IMR-90 (cell line): ENCODE data around the gene POLR2C. TPM values are rescaled to one million over a fixed set of nuclear protein-coding genes. Genes with fewer than 3 reads are reported as not detected.

Source experiments
- ATAC-seq: fragments of 200-7000 bp; cut with Tn5 transposase; 2 replicates; pipeline ENCODE4 v1.9.1; 2020; ENCODE audit warnings: low read depth, mild to moderate bottlenecking, moderate library complexity
- BruUV-seq: library from RNA; stranded (reverse); fragments of 400-500 nt; replicated peaks from 2 replicates; lab custom pipeline; 2021; lab: Mats Ljungman, UMichigan
- CTCF ChIA-PET: fragments of 300-600 bp; formaldehyde crosslinking; extraction: SDS; loops from one replicate; lab custom pipeline; 2021; ENCODE audit warnings: antibody characterized with exemption; lab: Yijun Ruan, JAX
- POLR2A ChIA-PET: fragments of 300-600 bp; sonication (Branson Sonifier 250); formaldehyde crosslinking; loops from one replicate; lab custom pipeline; 2022; ENCODE audit warnings: antibody characterized with exemption; ENCODE audit not compliant: unreplicated experiment; lab: Charles Lee
- DNase-seq: peaks from one replicate; pipeline ENCODE4 v3.0.0; 2013
- H2AFZ ChIP-seq: replicated peaks from 2 replicates; pipeline ENCODE3; 2013; ENCODE audit warnings: low read length, mild to moderate bottlenecking; ENCODE audit not compliant: poor library complexity
- H2AK5ac ChIP-seq: 2 replicates; pipeline ENCODE4 v1.6.1; 2013; ENCODE audit warnings: low read depth, low read length, inconsistent platforms
- H2AK9ac ChIP-seq: replicated peaks from 2 replicates; pipeline ENCODE3; 2013; ENCODE audit warnings: mild to moderate bottlenecking, low read depth, low read length, moderate library complexity; ENCODE audit not compliant: poor library complexity
- H2BK120ac ChIP-seq: 2 replicates; pipeline ENCODE4 v1.6.1; 2013; ENCODE audit warnings: low read depth, low read length, inconsistent platforms
- H2BK15ac ChIP-seq: 3 replicates; pipeline ENCODE4 v1.6.1; 2013; ENCODE audit warnings: low read depth, low read length, inconsistent platforms
- H2BK20ac ChIP-seq: 2 replicates; pipeline ENCODE4 v1.6.1; 2013; ENCODE audit warnings: low read depth, mild to moderate bottlenecking, inconsistent platforms, low read length, moderate library complexity
- H2BK5ac ChIP-seq: 2 replicates; pipeline ENCODE4 v1.6.1; 2013; ENCODE audit warnings: mild to moderate bottlenecking, low read depth, low read length, inconsistent platforms; ENCODE audit not compliant: poor library complexity, severe bottlenecking
- H3K14ac ChIP-seq: replicated peaks from 2 replicates; pipeline ENCODE4 v1.6.1; 2013; ENCODE audit warnings: low read depth, low read length, inconsistent platforms
- H3K18ac ChIP-seq: 2 replicates; pipeline ENCODE4 v1.6.1; 2013; ENCODE audit warnings: low read depth, low read length, control low read depth
- H3K23ac ChIP-seq: 2 replicates; pipeline ENCODE4 v1.6.1; 2013; ENCODE audit warnings: low read depth, low read length, inconsistent platforms
- H3K27ac ChIP-seq: 2 replicates; pipeline ENCODE4 v1.5.1; 2013; ENCODE audit warnings: mild to moderate bottlenecking, control low read depth, low read length; ENCODE audit not compliant: insufficient read depth
- H3K27me3 ChIP-seq: 2 replicates; pipeline ENCODE4 v1.6.1; 2013; ENCODE audit warnings: low read length; ENCODE audit not compliant: control insufficient read depth, insufficient read depth
- H3K36me3 ChIP-seq: 2 replicates; pipeline ENCODE4 v1.6.1; 2013; ENCODE audit warnings: low read length, mixed read lengths; ENCODE audit not compliant: control insufficient read depth, insufficient read depth
- H3K4ac ChIP-seq: 2 replicates; pipeline ENCODE4 v1.6.1; 2013; ENCODE audit warnings: low read depth, low read length, inconsistent platforms
- H3K4me1 ChIP-seq: 2 replicates; pipeline ENCODE4 v1.6.1; 2013; ENCODE audit warnings: low read length, mixed read lengths; ENCODE audit not compliant: control insufficient read depth, insufficient read depth
- H3K4me2 ChIP-seq: 2 replicates; pipeline ENCODE4 v1.6.1; 2013; ENCODE audit warnings: low read depth, mild to moderate bottlenecking, control low read depth, low read length, moderate library complexity
- H3K4me3 ChIP-seq: 2 replicates; pipeline ENCODE4 v1.5.1; 2013; ENCODE audit warnings: low read depth, mild to moderate bottlenecking, control low read depth, low read length, moderate library complexity; ENCODE audit not compliant: insufficient read depth
- H3K56ac ChIP-seq: 2 replicates; pipeline ENCODE4 v1.6.1; 2013; ENCODE audit warnings: low read length, inconsistent platforms; ENCODE audit not compliant: insufficient read depth; ENCODE audit errors: extremely low read depth
- H3K79me1 ChIP-seq, 2 experiments: 2 replicates each; pipeline ENCODE4 v1.6.1; 2013; ENCODE audit warnings: low read length in 2 of 2, inconsistent platforms in 1 of 2, low read depth in 1 of 2
- H3K9ac ChIP-seq: 2 replicates; pipeline ENCODE4 v1.6.1; 2013; ENCODE audit warnings: low read depth, low read length, control low read depth
- H3K9me1 ChIP-seq: 2 replicates; pipeline ENCODE4 v1.6.1; 2013; ENCODE audit warnings: low read length, inconsistent platforms; ENCODE audit not compliant: insufficient read depth
- H3K9me3 ChIP-seq: 2 replicates; pipeline ENCODE4 v1.6.1; 2013; ENCODE audit warnings: low read length; ENCODE audit not compliant: control insufficient read depth, insufficient read depth
- H4K20me1 ChIP-seq: 2 replicates; pipeline ENCODE4 v1.6.1; 2013; ENCODE audit warnings: low read length, inconsistent platforms; ENCODE audit not compliant: insufficient read depth
- H4K5ac ChIP-seq: 2 replicates; pipeline ENCODE4 v1.6.1; 2013; ENCODE audit warnings: mild to moderate bottlenecking, low read depth, low read length, control low read depth
- H4K8ac ChIP-seq, 2 experiments: 2 replicates each; pipeline ENCODE4 v1.6.1; 2013; ENCODE audit warnings: low read depth in 2 of 2, low read length in 2 of 2, control low read depth in 1 of 2, inconsistent platforms in 1 of 2
- H4K91ac ChIP-seq: 2 replicates; pipeline ENCODE4 v1.6.1; 2013; ENCODE audit warnings: low read depth, low read length, inconsistent platforms; ENCODE audit not compliant: insufficient read depth
- CHD1 ChIP-seq: IDR thresholded peaks from 2 replicates; pipeline ENCODE4 v1.6.1; 2012; ENCODE audit warnings: low read depth, low read length, improper control_type of control experiment
- FOS ChIP-seq: fragments of 150-350 bp; IDR thresholded peaks from 2 replicates; pipeline ENCODE4 v1.6.1; 2016; ENCODE audit warnings: low read depth, low read length
- MAFK ChIP-seq: IDR thresholded peaks from 2 replicates; pipeline ENCODE4 v1.6.1; 2012; ENCODE audit warnings: low read depth, low read length, improper control_type of control experiment
- MAZ ChIP-seq: IDR thresholded peaks from 2 replicates; pipeline ENCODE4 v1.6.1; 2012; ENCODE audit warnings: low read depth, mild to moderate bottlenecking, low read length, improper control_type of control experiment, moderate library complexity, borderline replicate concordance
- NFE2L2 ChIP-seq: fragments of 150-350 bp; IDR thresholded peaks from 2 replicates; pipeline ENCODE4 v1.6.1; 2016; ENCODE audit warnings: low read depth, mild to moderate bottlenecking, low read length
- RAD21 ChIP-seq: IDR thresholded peaks from 2 replicates; pipeline ENCODE4 v1.6.1; 2012; ENCODE audit warnings: low read length, improper control_type of control experiment
- RCOR1 ChIP-seq: IDR thresholded peaks from 2 replicates; pipeline ENCODE4 v1.6.1; 2012; ENCODE audit warnings: mild to moderate bottlenecking, low read length, improper control_type of control experiment; ENCODE audit not compliant: insufficient replicate concordance
- SMC3 ChIP-seq: fragments of 150-350 bp; IDR thresholded peaks from 2 replicates; pipeline ENCODE4 v1.6.1; 2016; ENCODE audit warnings: low read depth, mild to moderate bottlenecking, antibody characterized with exemption, low read length, moderate library complexity
- WGBS, 2 experiments: methylation state at CpG; one replicate each; pipeline versions ENCODE4 v1.1.5 to v1.1.7; 2013; ENCODE audit warnings: missing lambda C conversion rate in 2 of 2; ENCODE audit not compliant: insufficient read length in 1 of 2; ENCODE audit errors: extremely low coverage in 2 of 2; 5-methylcytosine and 5-hydroxymethylcytosine counted together
- dilution Hi-C: fragments of 300-500 bp; cut with HindIII; formaldehyde crosslinking; loops from one replicate; pipeline ENCODE4 v1.14.3; 2018; ENCODE audit warnings: low sequenced_read_pairs; ENCODE audit not compliant: unreplicated experiment
- in situ Hi-C: fragments of 300-500 bp; cut with MboI; formaldehyde crosslinking; loops from 3 replicates; pipeline ENCODE4 v1.14.3; 2019; ENCODE audit warnings: low sequenced_read_pairs, inconsistent platforms, mixed read lengths
- intact Hi-C: fragments of 100-400 bp; cut with micrococcal nuclease; formaldehyde crosslinking; loops from 2 replicates; pipeline ENCODE4 v1.10.0; 2022
- polyA plus RNA-seq, 3 experiments: library from polyadenylated mRNA; depleted of rRNA; stranded (reverse); fragments of >200 nt; gene quantifications; 2 replicates each; pipeline ENCODE4 v1.2.3, GENCODE V29; 2012; ENCODE audit warnings: low replicate concordance in 1 of 3
- total RNA-seq: library from RNA; depleted of rRNA; stranded (reverse); fragments of >200 nt; gene quantifications from 2 replicates; pipeline ENCODE4 v1.2.3, GENCODE V29; 2012
- TF ChIP-seq, protein P1 (sequence below): conservative IDR thresholded peaks from 2 replicates; pipeline ENCODE4 v1.5.1; 2012; ENCODE audit warnings: mild to moderate bottlenecking, low read depth, low read length, improper control_type of control experiment
- TF ChIP-seq, protein P2 (sequence below): fragments of 150-350 bp; IDR thresholded peaks from 2 replicates; pipeline ENCODE4 v1.6.1; 2017; ENCODE audit warnings: mild to moderate bottlenecking, antibody characterized with exemption, low read length, low read depth

Gene POLR2C
- total and polyA plus RNA-seq, 2 of the 4 experiments (the other 2 are of a cell fraction): 137 to 340 TPM

DNA sequence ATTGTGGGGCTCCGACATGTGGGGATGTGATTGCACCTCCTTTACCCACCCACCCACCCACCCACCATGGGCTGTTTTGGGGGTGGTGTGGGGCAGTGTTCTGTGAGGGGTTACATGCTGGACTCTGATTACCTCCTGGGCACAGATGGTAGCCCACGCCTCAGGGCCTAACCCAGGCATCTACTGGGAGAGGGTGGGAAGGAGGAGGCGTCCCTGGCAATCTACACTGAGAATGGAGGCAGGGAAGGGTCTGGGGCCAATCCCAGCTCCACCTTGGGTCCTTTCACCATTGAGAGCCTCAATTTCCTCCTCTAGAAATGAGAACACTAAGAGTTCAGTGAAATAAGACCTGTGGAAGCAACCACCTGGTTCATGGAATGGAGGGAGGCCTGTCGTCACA, 35.6 kb downstream of the POLR2C start:
- Histone ChIP-seq H2BK120ac (no peak overlapping the region), H4K8ac (no peak overlapping the region), H2AFZ (no peak overlapping the region), H3K56ac (no peak overlapping the region), H3K79me1 (no peaks in the 10 kb centered on the region), H3K4me3 (no peak overlapping the region), H2BK15ac (no peak overlapping the region), H3K9me1 (no peaks in the 10 kb centered on the region), H2BK5ac (no peak overlapping the region), H3K4me1 (no peaks in the 10 kb centered on the region), H3K4me2 (no peak overlapping the region), H3K9me3 (no peaks in the 10 kb centered on the region), H3K4ac (no peak overlapping the region), H3K27ac (no peak overlapping the region), H2BK20ac (no peak overlapping the region), H2AK9ac (no peak overlapping the region), H4K20me1 (no peaks in the 10 kb centered on the region), H3K23ac (no peak overlapping the region), H3K18ac (no peak overlapping the region), H3K14ac (no peak overlapping the region), H4K91ac (no peak overlapping the region), H3K9ac (no peak overlapping the region), H4K5ac (no peak overlapping the region), H2AK5ac (no peak overlapping the region), H3K36me3 (no peaks in the 10 kb centered on the region), H3K27me3 (peaks cover 51% of the 10 kb centered on the region)
- WGBS, 2 experiments: no CpG with 5 or more reads among the region's 4 CpGs
- no peak for ATAC-seq
- in situ Hi-C loops (no loop called here), dilution Hi-C loops (no loop called here), intact Hi-C loops (no loop called here)
- ChIA-PET POLR2A (no interaction called here), CTCF (no interaction called here)
- TF ChIP-seq, protein P1, sequence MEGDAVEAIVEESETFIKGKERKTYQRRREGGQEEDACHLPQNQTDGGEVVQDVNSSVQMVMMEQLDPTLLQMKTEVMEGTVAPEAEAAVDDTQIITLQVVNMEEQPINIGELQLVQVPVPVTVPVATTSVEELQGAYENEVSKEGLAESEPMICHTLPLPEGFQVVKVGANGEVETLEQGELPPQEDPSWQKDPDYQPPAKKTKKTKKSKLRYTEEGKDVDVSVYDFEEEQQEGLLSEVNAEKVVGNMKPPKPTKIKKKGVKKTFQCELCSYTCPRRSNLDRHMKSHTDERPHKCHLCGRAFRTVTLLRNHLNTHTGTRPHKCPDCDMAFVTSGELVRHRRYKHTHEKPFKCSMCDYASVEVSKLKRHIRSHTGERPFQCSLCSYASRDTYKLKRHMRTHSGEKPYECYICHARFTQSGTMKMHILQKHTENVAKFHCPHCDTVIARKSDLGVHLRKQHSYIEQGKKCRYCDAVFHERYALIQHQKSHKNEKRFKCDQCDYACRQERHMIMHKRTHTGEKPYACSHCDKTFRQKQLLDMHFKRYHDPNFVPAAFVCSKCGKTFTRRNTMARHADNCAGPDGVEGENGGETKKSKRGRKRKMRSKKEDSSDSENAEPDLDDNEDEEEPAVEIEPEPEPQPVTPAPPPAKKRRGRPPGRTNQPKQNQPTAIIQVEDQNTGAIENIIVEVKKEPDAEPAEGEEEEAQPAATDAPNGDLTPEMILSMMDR: no peak
- TF ChIP-seq RCOR1 (no peak), SMC3 (no peak), NFE2L2 (no peak), RAD21 (no peak), CHD1 (no peak), FOS (no peak), MAFK (no peak), MAZ (no peak)
- TF ChIP-seq, protein P2, sequence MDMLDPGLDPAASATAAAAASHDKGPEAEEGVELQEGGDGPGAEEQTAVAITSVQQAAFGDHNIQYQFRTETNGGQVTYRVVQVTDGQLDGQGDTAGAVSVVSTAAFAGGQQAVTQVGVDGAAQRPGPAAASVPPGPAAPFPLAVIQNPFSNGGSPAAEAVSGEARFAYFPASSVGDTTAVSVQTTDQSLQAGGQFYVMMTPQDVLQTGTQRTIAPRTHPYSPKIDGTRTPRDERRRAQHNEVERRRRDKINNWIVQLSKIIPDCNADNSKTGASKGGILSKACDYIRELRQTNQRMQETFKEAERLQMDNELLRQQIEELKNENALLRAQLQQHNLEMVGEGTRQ: no peak
- no TSS peak for BruUV-seq
- no peak for DNase-seq
